GM19372 (cell line): ENCODE measurements around the gene CAMKMT.
"Not testable (repeated sequence)": the region's sequence is repeated elsewhere in the genome, so short reads cannot be mapped to it uniquely, and the experiment has no call there.

ENCODE experiments used
- ATAC-seq: cut with Tn5 transposase; IDR thresholded peaks from one replicate; pipeline ENCODE4 v1.9.1; 2021; ENCODE audit warnings: mild to moderate bottlenecking, low read depth, moderate library complexity; ENCODE audit not compliant: unreplicated experiment

The CAMKMT gene

DNA sequence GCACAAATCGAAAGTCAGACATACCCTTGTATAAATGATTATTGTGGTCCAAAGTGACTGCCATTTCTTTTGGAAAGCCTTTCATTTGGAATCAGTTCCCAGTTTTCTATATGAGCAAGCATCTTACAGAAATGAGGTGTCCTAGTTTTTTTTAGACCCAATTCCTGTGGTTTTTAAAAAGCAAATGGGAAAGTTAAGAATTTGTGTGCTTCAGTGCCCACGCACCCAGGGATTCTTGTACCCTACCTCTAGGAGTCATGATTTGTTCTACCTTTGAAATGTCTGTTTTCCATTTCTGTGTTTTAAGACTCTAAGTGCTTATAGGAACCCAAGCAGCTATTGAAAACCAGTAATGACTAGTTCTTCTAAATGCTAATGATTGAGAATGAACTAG is 218.1 kb downstream of the CAMKMT start:
- no peak for ATAC-seq

DNA sequence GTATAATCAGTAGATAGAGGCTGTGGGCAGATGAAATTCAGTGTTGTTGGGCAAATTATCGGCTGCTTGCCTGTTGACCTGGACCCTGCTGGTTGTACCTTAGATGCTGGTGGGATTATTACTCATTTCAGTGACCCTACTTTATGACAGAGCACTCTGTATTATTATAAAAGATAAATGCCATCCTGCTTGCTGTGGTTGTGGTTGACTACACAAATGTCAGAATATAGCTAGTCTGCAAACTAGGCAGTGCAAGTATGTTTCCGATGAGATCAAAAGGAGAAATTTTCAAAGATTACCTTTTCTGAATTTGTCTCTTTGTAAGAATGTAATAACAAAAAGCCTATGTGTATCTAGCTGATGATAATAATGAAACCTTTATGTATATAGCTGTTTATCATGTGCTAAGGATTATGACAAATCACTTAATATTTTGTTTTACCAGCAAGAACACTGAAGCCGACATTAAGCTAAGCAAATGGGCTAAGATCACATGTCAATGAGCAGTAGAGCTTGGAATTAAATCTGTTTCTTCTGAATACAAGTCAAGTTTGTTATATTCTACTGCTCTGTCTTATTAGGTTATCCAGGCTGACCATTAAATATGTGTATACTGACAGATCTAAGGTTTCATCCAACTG is 219.2 kb downstream of the CAMKMT start:
- no peak for ATAC-seq

DNA sequence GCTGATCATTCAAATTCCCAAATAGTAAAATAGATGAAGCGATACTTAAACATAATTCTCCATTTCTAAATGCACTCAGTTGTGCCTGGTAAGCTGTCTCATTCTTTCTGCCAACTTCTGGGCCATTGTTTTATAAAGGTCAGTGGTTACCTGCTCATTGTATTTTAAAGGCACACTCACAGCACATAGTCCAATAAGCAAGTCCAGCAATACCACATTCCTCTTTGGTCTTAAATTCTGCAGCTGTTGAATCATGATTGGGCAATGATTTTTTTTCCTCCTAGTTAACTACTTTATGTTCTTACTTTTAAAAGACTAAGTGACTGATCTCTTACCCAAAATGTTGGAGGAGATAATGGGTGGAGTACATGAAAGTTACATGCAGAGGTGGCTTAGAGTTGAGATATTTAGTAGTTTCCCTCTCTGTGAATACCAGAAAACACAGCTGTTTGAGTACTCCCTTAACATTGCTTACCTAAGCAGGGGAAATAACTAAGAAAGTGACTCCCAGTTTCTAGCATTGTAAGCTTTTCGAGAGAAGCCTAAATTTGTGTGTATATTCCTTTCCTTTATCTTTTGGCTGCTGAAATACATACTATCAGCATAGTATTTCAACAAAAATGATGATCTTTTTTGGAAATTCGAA is 220.7 kb downstream of the CAMKMT start:
- ATAC-seq = no peak

DNA sequence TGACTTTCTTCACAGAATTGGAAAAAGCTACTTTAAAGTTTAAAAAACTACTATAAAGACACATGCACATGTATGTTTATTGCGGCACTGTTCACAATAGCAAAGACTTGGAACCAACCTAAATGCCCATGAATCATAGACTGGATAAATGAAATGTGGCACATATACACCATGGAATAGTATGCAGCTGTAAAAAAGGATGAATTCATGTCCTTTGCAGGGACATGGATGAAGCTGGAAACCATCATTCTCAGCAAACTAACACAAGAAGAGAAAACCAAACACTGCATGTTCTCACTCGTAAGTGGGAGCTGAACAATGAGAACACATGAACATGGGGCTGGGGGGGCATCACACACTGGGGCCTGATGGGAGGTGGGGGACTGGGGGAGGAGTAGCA is 233.9 kb downstream of the CAMKMT start:
- not testable (repeated sequence) for ATAC-seq

DNA sequence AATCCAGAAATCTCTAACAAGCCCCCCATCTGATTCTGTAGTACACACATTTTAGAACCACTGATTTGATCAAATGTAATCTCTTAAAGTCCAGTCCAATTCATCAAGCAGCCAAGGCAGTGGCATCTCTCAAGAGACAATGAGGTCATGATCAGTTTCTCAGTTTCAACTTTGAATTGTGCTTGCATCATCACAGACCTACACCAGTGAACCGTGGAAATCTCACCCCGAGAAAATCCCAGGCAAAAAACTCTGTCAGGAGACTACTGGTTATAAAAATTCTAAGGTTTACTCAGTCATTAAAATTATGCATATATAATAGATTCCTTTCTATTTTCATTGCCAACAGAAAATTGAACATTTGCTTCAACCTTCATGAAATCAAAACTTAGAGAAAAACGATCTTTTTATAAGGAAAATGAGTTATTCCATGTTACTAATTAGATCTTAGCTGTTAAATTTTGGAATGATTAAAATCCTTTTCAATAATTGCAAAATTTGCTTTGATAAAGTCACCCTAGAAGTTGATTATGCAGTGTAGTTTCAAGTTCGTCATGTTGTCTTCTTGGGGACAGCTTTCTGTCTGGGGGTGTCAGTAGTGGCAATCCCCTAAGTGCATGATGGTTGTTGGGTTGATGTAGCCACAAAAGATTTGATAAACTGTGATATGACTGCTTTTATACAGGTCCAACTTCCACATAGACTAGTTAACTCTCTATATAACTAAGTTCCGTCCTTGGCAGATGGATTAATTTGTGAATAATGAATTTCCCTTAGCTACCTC is 235.0 kb downstream of the CAMKMT start:
- peak; percentile 74 for ATAC-seq

DNA sequence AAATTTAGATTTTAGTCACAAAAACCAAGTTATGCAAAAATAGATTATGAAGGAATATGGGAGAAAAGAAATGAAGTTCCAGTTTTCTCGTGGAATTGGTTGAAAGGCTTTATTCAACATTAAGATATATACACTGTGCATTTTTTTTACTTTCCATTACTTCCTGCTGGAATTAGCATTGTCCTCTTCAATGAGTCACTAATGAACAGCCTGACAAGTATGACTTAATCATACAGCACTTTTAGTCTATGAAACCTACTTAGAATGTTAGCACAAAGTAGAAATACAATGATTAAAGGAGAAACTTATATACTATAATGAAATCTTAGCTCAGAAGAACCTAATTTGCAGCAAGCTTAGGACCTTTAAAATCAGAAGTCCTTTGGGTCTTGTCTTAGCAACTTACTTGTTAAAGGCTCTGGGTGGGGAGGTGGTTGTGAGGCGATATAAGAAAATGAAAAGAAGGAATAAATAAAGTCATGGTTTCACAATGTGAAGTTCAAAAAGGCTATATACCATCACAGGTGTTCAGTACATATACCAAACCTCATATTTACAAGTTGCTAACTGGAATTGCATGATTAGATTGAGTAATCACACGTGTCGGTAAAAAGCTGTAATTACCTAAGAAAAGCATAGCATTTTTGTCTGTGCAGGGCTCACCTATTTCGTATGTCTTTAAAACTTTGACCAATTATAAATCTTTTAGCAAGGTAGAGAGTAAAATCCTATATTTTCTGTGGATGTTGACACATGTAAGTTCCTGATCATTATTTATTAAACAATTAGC is 236.8 kb downstream of the CAMKMT start:
- no peak for ATAC-seq

DNA sequence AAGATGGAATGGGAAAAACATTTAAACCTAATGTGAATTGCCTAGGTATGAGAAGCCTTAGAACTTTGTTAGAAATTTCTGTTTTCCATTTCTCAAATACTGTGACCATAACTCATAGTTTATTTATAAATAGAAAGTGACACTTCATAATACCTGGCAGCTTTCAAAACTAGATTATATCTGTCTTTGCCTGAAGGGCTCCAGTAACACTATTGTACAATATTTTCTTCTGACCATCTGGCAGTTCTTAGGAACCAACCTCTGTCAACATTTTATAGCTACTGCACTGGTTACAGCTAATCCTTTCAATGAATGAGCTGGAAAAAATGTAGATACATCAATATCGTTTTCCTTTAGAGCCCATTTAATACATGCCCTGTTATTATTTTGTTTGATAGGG is 237.4 kb downstream of the CAMKMT start:
- no peak for ATAC-seq

DNA sequence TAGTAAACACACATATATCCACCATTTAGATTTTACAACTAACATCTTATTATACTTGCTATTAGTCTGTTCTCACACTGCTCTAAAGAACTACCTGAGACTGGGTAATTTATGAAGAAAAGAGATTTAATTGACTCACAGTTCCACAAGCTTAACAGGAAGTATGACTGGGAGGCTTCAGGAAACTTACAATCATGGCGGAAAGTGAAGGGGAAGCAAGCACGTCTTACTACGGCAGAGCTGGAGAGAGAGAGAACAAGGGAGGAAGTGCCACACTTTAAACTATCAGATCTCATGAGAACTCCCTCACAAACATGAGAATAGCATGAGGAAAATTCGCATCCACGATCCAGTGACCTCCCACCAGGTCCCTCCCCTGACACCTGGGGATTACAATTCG is 240.7 kb downstream of the CAMKMT start:
- ATAC-seq = no peak

DNA sequence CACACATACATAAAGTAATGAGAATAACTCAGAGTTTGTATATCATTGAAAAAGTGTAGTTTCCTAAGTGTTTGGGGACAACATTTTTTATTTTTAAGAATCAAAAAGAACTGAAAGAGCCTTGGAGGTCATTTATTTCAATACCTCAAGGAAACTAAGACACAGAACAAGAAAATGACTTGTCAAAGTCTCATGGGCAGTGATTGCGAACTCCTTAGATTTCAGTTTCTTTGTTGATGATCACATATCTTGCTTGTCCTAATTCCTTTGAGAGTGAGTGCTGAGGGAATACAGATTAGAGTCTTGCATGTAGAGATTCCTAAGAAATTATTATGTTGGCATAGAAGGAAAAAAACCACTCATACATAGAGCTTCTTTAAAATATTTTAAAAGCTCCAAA is 243.8 kb downstream of the CAMKMT start:
- no peak for ATAC-seq

DNA sequence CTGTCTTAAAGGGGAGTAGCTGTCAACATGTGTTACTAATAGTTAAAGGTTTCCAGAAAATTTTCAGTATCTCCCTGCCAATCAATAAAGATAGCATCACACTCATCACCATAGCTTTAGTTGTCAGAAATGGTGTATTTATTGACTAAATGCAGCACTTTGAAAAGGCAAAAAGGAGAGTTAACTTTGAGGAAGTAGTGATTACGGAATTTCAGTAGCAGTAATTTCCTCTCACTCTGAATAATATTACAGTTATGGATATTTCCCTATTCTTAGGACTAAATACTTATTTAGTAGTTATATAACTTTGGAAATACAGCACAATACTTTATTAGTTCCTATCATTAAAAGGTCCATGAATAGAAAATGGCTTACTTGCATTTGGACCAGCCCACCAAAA is 250.5 kb downstream of the CAMKMT start:
- no peak for ATAC-seq

DNA sequence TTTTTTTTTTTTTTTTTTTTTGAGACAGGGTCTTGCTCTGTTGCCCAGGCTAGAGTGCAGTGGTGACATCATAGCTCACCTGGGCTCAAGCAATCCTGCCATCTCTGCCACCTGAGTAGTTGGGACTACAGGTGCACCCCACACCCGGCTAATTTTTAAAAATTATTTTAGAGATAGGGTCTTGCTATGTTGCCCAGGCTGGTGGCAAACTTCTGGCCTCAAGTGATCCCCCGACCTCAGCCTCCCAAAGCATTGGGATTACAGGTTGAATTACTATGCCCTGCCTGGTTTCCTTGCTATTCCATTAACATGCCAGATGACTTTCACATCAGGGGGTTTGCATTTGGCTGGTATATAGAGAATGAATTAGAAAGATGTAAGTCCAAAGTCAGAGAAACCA is 253.2 kb downstream of the CAMKMT start:
- no peak for ATAC-seq

DNA sequence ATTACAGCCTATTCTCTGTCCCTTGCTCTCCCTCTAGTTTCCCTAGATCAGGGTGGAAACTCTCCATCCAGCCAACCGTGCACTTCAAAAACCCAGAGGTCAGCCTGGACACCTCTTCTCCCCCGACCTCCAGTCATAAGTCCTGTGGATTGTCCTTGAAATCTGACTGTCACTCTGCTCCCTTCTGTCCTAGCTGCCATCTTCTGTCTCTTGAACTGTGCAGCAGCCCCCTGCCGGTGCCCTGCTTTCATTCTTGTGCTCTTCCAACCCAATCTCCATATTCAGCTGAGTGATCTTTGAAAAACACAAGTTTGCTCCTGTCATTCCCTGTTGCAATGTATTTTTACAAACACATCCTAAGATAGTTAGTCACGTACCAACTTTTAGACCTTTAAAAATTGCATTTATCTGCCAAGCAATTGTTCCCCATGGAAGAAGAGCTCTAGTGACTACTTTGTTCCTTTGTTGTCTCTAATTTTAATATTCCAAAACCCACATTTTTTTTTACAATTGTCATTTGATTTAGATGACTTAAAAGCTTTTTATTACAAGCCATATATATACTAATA is 254.3 kb downstream of the CAMKMT start:
- ATAC-seq = no peak

DNA sequence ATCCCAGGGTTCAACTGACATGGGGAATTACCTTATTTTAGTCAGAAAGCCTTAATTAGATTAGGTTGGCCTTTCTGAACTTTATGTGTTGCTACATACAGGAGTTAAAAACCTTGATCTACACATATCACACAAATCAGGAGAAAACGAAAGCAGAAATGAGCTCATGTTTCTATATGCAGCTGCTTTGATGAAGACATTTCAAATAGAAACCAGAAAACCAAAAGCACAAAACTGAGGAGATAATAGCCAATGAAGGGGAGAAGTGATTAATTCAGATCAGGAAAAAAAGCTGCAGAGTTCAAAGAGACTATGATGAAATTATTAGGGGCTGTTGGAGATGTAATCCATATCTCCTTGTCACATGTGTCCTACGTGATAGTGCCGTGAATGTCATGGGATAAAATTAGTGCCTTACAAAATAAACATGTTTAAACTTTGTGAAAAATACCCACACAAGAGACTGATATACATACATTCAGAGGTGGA is 255.0 kb downstream of the CAMKMT start:
- peak; percentile 82 for ATAC-seq

DNA sequence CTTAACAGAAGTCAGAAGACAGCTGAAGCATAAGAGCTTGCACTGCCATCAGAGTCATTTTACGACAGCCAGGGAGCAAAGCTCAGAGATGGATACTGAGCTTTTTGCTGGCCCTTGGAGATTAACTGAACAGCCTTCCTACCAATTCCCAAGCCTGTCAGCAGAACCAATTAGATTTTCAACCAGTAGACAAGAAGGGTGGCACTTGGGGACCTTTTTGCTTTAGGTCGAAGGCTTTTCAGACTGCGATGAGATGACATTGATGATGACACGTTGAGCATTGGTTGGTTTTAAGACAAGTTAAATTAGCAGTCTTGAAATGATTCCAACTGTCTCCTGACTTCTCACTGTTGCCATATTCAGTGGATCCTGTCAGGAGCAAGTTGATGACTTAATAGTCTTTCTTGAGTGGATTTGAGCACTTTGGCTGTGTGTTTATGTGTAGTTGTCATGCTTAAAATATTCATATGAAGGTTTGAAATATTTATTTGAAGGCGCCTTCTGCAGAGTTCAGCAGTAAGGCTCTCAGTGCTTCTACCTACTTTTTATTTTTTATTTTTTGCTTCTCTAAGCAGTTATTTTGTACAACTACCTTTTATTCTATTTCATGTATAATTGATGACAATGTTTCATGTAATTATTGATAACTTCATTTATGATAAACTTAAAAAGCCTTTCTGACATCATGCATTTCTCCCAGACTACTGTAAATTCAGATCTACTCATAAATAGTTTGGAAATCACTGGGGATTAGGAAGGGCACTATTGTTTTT is 256.7 kb downstream of the CAMKMT start:
- ATAC-seq = no peak

DNA sequence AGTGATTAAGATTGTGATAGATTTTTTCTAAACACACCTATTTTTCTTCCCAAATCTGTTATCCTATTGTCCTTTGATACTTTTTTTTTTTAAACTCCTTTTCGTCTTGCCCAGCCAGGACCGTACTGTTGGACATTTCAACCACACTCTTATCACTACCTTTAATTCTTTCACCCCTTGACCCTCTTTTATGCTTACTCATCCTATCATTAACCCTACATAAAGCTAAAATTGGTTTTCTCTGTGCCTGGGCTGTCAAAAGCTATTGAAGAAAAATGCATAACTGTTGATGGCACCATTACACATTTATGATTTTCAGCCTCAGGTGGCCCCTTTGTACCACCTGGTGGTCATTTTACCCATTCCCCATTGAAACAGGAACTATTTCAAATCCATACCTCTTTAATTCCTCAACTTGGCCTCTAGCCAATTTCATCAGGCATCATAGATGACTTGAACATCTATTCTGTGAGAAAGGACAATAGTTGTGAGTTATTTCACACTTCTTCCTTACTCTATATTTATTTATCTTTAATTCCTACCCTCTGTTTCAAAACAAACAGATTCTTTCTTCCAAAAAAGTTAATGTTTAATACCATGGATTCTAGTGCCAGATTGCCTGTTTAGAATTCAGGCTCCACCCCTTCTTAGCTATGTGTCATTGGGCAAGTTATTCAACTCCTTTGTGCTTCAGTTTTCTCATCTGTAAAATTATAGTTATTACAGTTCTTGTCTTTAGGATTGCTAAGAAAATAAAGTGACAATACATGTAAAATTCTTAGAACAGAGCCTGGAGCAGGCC is 258.6 kb downstream of the CAMKMT start:
- no peak for ATAC-seq

DNA sequence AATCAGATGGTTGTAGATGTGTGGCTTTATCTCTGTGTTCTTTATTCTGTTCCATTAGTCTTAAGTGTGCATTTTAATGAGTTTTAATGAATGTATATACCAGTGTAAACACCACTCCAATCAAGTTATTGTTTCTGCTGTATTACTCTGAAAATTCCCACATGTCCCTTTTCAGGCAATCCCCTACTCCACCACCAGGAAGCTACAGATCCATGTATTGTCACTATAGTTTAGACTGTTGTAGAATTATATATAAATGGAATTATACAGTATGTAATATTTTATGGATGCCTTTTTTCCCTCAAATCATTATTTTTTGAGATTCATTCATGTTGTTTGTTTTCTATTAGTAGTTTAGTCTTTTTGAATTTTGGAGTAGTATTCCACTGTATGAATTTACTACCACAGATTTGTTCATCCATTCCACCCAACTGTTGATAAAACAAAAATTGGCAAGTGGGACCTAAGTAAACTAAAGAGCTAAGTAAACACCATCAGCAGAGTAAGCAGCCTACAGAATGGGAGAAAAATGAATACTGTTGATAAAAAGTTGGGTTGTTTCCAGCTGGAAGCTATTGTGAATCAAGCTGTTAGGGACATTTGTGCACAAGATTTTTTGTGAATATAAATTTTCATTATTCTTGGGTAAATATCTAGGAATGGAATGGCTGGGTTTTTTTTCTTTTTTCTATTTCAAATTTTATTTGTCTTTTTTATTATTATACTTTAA is 262.0 kb downstream of the CAMKMT start:
- ATAC-seq = no peak

DNA sequence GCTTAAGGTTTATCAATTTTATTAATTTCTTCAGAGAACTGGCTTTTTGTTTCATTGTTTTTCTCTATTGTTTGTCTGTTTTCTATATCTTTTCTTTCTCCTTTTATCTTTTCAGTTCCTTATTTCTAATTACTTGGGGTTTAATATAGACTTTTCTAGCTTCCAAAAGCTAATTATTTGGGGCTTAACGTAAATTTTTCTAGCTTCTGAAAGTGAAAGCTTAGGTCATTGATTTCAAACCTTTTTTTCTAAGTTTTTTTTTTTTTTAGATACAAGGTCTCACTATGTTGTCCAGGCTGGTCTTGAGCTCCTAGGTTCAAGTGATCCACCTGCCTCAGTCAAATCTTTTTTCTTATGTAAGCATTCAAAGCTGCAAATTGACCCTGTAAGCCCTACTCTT is 266.6 kb downstream of the CAMKMT start:
- ATAC-seq = no peak

DNA sequence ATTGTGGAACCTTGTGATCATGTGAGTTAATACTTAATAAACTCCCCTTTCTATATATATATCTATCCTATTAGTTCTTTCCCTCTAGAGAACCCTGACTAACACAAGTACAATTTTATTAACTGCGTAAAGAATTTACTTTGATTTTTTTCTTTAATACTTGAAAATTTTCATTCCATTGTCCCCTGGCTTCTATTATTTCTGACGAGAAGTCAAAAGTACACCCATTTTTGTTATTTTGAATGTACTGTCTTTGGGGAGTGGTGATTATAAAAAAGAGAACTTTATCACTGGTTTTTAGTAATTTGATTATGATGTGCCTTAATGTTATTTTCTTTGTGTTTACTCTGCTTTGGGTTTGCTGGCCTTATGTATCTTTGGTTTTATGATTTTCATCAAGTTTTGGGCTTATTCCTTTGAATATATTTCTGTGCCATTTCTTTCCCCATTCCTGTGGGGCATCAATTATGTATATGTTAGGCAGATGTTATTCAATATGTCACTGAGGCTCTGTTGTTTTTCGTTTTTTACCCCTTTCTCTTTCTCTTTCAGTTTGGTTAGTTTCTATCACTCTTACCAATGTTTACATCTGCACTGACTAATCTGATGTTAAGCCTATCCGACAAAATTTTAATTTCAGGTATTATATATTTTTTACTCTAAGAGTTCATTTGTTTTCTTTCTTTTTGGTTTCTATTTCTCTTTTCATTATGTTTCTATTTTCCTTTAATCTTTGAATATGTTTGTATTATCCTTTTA is 271.4 kb downstream of the CAMKMT start:
- ATAC-seq = no peak
